ENCODE data around the gene KRTAP10-6. TPM values are rescaled to one million over a fixed set of nuclear protein-coding genes. Genes with fewer than 3 reads are reported as not detected.
A peak's percentile ranks its signal among the peaks of the same experiment; 100 is the strongest.
"Not testable (repeated sequence)": the region's sequence is repeated elsewhere in the genome, so short reads cannot be mapped to it uniquely, and the experiment has no call there.

Gene KRTAP10-6
- total RNA-seq, 1 experiment from 2014 or later = not detected

GRCh38 chr21:44612669-44613229, 20.4 kb upstream of the KRTAP10-6 start:
- Histone ChIP-seq H3K36me3 (no peaks in the 10 kb centered on the region), H3K4me3 (no peak overlapping the region), H3K27ac (no peak overlapping the region), H3K27me3 (replicated peaks) (peaks cover 9% of the 10 kb centered on the region; the same call in 1 of the 2 replicates), H3K9me3 (replicated peaks) (peaks cover 7% of the 10 kb centered on the region), H3K4me1 (replicated peaks) (no peaks in the 10 kb centered on the region)
- no peak for DNase-seq (ENCODE audit: low read depth in 1 of 2, low spot score in 2 of 2)

GRCh38 chr21:44612029-44612486, 19.8 kb upstream of the KRTAP10-6 start, which contains the start of gene KRTAP10-8:
KRTAP10-8 (plus strand) TSS chr21:44612079; CDS start chr21:44612101, 22 bp downstream.
- Histone ChIP-seq H3K36me3 (no peaks in the 10 kb centered on the region), H3K27me3 (replicated peaks) (peaks cover 9% of the 10 kb centered on the region; the same call in 1 of the 2 replicates), H3K4me3 (no peak within 1 kb of the TSS), H3K27ac (no peak within 1 kb of the TSS), H3K4me1 (replicated peaks) (no peaks in the 10 kb centered on the region), H3K9me3 (replicated peaks) (peaks cover 7% of the 10 kb centered on the region)
- no peak for DNase-seq (ENCODE audit: low read depth in 1 of 2, low spot score in 2 of 2)

- Histone ChIP-seq H3K9me3 (replicated peaks) (peaks cover 7% of the 10 kb centered on the region), H3K27ac (no peak overlapping the region), H3K4me1 (replicated peaks) (no peaks in the 10 kb centered on the region), H3K27me3 (replicated peaks) (peaks cover 9% of the 10 kb centered on the region; the same call in 1 of the 2 replicates), H3K36me3 (no peaks in the 10 kb centered on the region), H3K4me3 (no peak overlapping the region)
- no peak for DNase-seq (ENCODE audit: low read depth in 1 of 2, low spot score in 2 of 2)
These were observed 19.2 kb upstream of the KRTAP10-6 start for GRCh38 chr21:44611551-44611950.

- H3K27me3 ChIP-seq (replicated peaks); H3K27ac ChIP-seq; H3K4me1 ChIP-seq (replicated peaks); DNase-seq (ENCODE audit: low read depth in 1 of 2, low spot score in 2 of 2); H3K36me3 ChIP-seq; H3K4me3 ChIP-seq; H3K9me3 ChIP-seq (replicated peaks): not testable (repeated sequence)
These were observed 18.0 kb upstream of the KRTAP10-6 start for GRCh38 chr21:44610157-44610843.

- Histone ChIP-seq H3K4me3 (no peak overlapping the region), H3K27me3 (replicated peaks) (peaks cover 10% of the 10 kb centered on the region; the same call in 1 of the 2 replicates), H3K27ac (no peak overlapping the region), H3K36me3 (no peaks in the 10 kb centered on the region), H3K4me1 (replicated peaks) (no peaks in the 10 kb centered on the region), H3K9me3 (replicated peaks) (peaks cover 7% of the 10 kb centered on the region)
- DNase-seq (ENCODE audit: low read depth in 1 of 2, low spot score in 2 of 2) = no peak
These were observed 16.9 kb upstream of the KRTAP10-6 start for GRCh38 chr21:44609193-44609592.

- H3K27me3 ChIP-seq (replicated peaks) = peaks cover 11% of the 10 kb centered on the region; the same call in 1 of the 2 replicates
These were observed 14.2 kb upstream of the KRTAP10-6 start for GRCh38 chr21:44606495-44606894.

GRCh38 chr21:44603911-44604310, 11.6 kb upstream of the KRTAP10-6 start:
- no peaks in the 10 kb centered on the region for H3K4me1 ChIP-seq (replicated peaks)
- no peak overlapping the region for H3K4me3 ChIP-seq
- DNase-seq (ENCODE audit: low read depth in 1 of 2, low spot score in 2 of 2) = no peak
- H3K27ac ChIP-seq = no peak overlapping the region
- H3K27me3 ChIP-seq (replicated peaks) = peaks cover 7% of the 10 kb centered on the region; the same call in 1 of the 2 replicates
- H3K9me3 ChIP-seq (replicated peaks) = no peaks in the 10 kb centered on the region
- H3K36me3 ChIP-seq = no peaks in the 10 kb centered on the region

More at GRCh38 chr21:44606495-44606894, 14.2 kb upstream of the KRTAP10-6 start:
- Histone ChIP-seq H3K9me3 (replicated peaks) (peaks cover 7% of the 10 kb centered on the region), H3K36me3 (no peaks in the 10 kb centered on the region), H3K27ac (no peak overlapping the region), H3K4me1 (replicated peaks) (no peaks in the 10 kb centered on the region), H3K4me3 (no peak overlapping the region)
- DNase-seq (ENCODE audit: low read depth in 1 of 2, low spot score in 2 of 2) = peak in 1 of 2 experiments; percentile 14

GRCh38 chr21:44603109-44603875, 11.0 kb upstream of the KRTAP10-6 start:
- Histone ChIP-seq H3K4me1 (replicated peaks) (no peaks in the 10 kb centered on the region), H3K27me3 (replicated peaks) (peaks cover 10% of the 10 kb centered on the region; the same call in 1 of the 2 replicates), H3K4me3 (no peak overlapping the region), H3K36me3 (no peaks in the 10 kb centered on the region), H3K27ac (no peak overlapping the region), H3K9me3 (replicated peaks) (no peaks in the 10 kb centered on the region)
- DNase-seq (ENCODE audit: low read depth in 1 of 2, low spot score in 2 of 2) = no peak

- Histone ChIP-seq H3K36me3 (no peaks in the 10 kb centered on the region), H3K4me1 (replicated peaks) (no peaks in the 10 kb centered on the region), H3K9me3 (replicated peaks) (no peaks in the 10 kb centered on the region), H3K27me3 (replicated peaks) (peaks cover 10% of the 10 kb centered on the region; the same call in 1 of the 2 replicates), H3K27ac (no peak overlapping the region), H3K4me3 (no peak overlapping the region)
- no peak for DNase-seq (ENCODE audit: low read depth in 1 of 2, low spot score in 2 of 2)
These were observed 10.2 kb upstream of the KRTAP10-6 start for GRCh38 chr21:44602463-44602850.

GRCh38 chr21:44601596-44602462, 9.5 kb upstream of the KRTAP10-6 start:
- Histone ChIP-seq H3K27me3 (replicated peaks) (peaks cover 14% of the 10 kb centered on the region; the same call in 1 of the 2 replicates), H3K4me3 (no peak overlapping the region)
- DNase-seq (ENCODE audit: low read depth in 1 of 2, low spot score in 2 of 2) = no peak

GRCh38 chr21:44601091-44601490, 8.8 kb upstream of the KRTAP10-6 start:
- H3K4me1 ChIP-seq (replicated peaks); H3K9me3 ChIP-seq (replicated peaks); H3K36me3 ChIP-seq; H3K27ac ChIP-seq; DNase-seq (ENCODE audit: low read depth in 1 of 2, low spot score in 2 of 2); H3K4me3 ChIP-seq: not testable (repeated sequence)
- H3K27me3 ChIP-seq (replicated peaks) = peaks cover 17% of the 10 kb centered on the region; the same call in 1 of the 2 replicates

More at GRCh38 chr21:44601596-44602462, 9.5 kb upstream of the KRTAP10-6 start:
- no peaks in the 10 kb centered on the region for H3K9me3 ChIP-seq (replicated peaks)
- H3K27ac ChIP-seq = no peak overlapping the region
- no peaks in the 10 kb centered on the region for H3K4me1 ChIP-seq (replicated peaks)
- H3K36me3 ChIP-seq = no peaks in the 10 kb centered on the region

GRCh38 chr21:44600118-44600978, 8.0 kb upstream of the KRTAP10-6 start, which contains the start of gene KRTAP10-7:
KRTAP10-7 (plus strand) TSS chr21:44600597; CDS start chr21:44600622, 25 bp downstream.
- peaks cover 16% of the 10 kb centered on the region; the same call in 1 of the 2 replicates for H3K27me3 ChIP-seq (replicated peaks)
- H3K4me3 ChIP-seq; H3K9me3 ChIP-seq (replicated peaks); H3K4me1 ChIP-seq (replicated peaks); H3K36me3 ChIP-seq; DNase-seq (ENCODE audit: low read depth in 1 of 2, low spot score in 2 of 2); H3K27ac ChIP-seq: not testable (repeated sequence)
